Measurements from ENCODE around the gene PCDHGB7.
"Not testable (repeated sequence)": the region's sequence is repeated elsewhere in the genome, so short reads cannot be mapped to it uniquely, and the experiment has no call there.

The PCDHGB7 gene

DNA sequence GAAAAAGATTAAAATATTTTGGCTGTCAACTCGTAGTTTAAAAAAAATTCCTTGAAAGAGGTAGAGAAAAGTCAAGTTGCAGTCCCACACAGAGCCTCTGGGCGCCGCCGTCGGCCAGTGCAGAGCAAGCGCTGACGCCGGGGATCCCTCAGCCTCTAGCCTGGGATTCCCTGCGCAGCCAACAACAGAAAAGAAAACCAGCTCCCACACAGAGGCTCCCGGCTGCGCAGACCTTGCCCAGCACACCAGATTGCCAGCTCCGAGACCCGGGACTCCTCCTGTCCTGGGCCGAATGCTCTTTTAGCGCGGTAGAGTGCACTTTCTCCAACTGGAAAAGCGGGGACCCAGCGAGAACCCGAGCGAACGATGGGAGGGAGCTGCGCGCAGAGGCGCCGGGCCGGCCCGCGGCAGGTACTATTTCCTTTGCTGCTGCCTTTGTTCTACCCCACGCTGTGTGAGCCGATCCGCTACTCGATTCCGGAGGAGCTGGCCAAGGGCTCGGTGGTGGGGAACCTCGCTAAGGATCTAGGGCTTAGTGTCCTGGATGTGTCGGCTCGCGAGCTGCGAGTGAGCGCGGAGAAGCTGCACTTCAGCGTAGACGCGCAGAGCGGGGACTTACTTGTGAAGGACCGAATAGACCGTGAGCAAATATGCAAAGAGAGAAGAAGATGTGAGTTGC, at the start of gene PCDHGB7:
PCDHGB7 (plus strand) TSS at position 184 of the 679 bp plus-strand sequence; CDS start at position 367, 183 bp downstream.
- not testable (repeated sequence) for DNase-seq (ENCODE audit: low read depth in 2 of 2)

DNA sequence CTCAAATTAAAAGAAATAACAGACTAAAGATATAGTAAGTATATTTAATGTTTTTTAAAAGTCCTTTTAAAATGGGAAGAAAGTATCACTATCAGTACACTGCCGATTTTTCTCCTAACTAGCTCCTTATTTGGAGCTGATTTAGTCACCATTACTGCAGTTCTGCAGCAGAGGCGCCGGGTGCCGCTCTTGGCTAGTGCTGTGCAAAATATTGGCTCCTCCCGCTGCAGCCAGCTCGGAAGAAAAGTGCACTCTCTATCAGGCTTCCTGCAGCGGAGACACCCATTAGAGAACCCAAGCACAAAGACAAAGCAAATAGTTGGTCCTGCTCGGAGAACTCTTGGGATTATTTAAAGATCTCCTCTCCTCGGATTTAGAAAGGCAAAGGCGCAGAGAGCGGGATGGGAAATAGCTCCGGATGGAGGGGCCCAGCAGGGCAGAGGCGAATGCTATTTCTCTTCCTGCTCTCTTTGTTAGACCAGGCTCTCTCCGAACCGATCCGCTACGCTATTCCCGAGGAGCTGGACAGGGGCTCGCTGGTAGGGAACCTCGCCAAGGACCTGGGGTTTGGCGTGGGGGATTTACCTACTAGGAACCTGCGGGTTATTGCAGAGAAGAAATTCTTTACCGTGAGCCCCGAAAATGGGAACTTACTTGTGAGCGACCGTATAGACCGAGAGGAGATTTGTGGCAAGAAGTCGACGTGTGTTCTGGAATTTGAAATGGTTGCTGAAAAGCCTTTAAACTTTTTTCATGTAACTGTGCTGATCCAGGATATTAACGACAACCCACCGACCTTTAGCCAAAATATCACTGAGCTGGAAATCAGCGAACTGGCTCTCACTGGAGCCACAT, 47.3 kb upstream of the PCDHGB7 start, which contains the start of gene PCDHGB3:
PCDHGB3 (plus strand) TSS at position 249 of the 855 bp plus-strand sequence; CDS start at position 402, 153 bp downstream.
- no peak for DNase-seq (ENCODE audit: low read depth in 2 of 2)

DNA sequence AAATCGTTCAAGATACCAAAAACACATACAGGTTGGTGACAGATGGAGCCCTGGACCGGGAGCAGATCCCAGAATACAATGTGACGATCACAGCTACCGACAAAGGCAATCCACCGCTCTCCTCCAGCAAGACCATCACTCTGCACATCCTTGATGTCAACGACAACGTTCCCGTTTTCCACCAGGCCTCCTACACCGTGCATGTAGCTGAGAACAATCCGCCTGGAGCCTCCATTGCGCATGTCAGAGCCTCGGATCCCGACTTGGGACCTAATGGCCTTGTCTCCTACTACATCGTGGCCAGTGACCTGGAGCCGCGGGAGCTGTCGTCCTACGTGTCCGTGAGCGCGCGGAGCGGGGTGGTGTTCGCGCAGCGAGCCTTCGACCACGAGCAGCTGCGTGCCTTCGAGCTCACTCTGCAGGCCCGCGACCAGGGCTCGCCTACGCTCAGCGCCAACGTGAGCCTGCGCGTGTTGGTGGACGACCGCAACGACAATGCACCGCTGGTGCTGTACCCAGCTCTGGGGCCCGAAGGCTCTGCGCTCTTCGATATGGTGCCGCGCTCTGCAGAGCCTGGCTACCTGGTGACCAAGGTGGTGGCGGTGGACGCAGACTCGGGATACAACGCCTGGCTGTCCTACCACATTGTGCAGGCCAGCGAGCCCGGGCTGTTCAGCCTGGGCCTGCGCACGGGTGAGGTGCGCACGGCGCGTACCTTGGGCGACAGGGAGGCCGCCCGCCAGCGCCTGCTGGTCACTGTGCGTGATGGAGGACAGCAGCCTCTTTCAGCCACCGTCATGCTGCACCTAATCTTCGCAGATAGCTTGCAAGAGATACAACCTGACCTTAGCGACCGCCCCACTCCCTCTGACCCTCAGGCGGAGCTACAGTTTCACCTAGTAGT, 45.7 kb upstream of the PCDHGB7 start:
- DNase-seq (ENCODE audit: low read depth in 2 of 2), result no peak

DNA sequence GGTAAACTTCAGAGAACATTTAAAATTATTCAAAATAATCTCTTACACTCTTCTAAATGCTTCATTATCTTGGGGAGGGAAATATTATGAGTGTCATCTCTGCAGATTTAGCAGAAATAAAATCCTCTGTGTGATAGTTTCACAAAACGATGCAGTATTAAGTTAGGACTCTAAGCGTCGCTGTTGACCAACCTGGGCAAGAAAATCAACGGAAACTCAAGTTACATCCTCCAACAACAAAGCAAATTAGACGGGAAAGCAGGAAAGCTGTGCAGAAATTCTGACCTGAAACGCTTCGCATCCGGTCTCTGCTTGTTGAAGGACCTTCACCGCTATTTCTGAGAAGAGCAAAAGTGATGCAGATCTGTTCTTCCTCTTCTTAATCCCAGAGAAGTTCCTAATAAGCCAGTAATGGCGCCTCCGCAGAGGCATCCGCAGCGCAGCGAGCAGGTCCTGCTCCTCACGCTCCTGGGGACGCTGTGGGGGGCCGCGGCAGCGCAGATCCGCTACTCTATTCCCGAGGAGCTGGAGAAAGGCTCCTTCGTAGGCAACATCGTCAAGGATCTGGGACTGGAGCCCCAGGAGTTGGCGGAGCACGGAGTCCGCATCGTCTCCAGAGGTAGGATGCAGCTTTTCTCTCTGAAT, 43.7 kb upstream of the PCDHGB7 start, which contains the start of gene PCDHGA6:
PCDHGA6 (plus strand) TSS at position 219 of the 645 bp plus-strand sequence; CDS start at position 412, 193 bp downstream.
- DNase-seq (ENCODE audit: low read depth in 2 of 2), result no peak

DNA sequence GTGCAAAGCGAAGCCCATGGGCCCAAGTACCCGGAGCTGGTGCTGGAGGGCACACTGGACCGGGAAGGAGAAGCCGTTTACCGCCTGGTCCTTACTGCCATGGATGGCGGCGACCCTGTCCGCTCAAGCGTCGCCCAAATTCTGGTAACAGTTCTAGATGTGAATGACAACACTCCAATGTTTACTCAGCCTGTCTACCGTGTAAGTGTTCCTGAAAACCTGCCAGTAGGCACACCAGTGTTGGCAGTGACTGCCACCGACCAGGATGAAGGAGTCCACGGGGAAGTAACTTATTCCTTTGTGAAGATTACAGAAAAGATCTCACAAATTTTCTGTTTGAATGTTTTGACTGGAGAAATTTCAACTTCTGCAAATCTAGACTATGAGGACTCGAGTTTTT, 42.9 kb upstream of the PCDHGB7 start:
- DNase-seq (ENCODE audit: low read depth in 2 of 2), result no peak

DNA sequence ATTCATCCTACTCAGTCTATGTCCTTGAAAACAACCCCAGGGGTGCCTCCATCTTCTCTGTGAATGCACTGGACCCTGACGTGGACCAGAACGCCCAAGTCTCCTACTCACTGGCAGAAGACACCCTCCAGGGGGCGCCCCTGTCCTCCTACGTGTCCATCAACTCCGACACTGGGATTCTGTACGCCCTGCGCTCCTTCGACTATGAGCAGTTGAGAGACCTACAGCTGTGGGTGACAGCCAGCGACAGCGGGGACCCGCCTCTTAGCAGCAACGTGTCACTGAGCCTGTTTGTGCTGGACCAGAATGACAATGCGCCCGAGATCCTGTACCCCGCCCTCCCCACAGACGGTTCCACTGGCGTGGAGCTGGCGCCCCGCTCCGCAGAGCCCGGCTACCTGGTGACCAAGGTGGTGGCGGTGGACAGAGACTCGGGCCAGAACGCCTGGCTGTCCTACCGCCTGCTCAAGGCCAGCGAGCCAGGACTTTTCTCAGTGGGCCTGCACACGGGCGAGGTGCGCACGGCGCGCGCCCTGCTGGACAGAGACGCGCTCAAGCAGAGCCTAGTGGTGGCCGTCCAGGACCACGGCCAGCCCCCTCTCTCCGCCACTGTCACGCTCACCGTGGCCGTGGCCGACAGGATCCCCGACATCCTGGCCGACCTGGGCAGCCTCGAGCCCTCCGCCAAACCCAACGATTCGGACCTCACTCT, 41.9 kb upstream of the PCDHGB7 start:
- DNase-seq (ENCODE audit: low read depth in 2 of 2), result not testable (repeated sequence)

DNA sequence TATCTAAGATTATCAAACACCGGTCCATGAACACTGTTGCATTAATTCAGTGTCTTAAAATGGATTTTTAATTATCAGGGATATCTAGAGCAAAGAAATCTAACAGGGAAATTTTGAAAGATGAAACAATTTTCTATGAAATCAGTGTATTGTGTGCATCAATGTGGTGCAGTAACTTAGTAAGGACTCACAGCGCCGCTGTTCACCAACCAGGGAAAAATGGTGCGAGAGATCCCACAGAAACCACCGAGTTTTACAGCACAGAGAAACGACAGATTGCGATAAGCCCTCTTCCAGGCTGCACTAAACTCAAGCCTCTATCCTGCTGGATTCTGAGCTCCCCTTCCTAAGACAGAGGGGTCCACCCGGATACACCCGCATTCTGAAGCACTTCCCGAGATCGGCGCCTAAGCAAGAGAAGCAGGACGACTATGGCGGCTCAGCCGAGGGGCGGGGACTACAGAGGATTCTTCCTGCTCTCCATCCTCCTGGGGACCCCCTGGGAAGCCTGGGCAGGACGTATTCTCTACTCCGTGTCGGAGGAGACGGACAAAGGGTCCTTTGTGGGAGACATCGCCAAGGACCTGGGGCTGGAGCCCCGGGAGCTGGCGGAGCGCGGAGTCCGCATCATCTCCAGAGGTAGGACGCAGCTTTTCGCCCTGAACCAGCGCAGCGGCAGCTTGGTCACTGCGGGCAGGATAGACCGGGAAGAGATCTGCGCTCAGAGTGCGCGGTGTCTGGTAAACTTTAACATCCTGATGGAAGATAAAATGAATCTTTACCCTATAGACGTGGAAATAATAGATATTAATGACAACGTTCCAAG, 34.8 kb upstream of the PCDHGB7 start, which contains the start of gene PCDHGA7:
PCDHGA7 (plus strand) TSS at position 274 of the 826 bp plus-strand sequence; CDS start at position 432, 158 bp downstream.
- DNase-seq (ENCODE audit: low read depth in 2 of 2), result no peak

DNA sequence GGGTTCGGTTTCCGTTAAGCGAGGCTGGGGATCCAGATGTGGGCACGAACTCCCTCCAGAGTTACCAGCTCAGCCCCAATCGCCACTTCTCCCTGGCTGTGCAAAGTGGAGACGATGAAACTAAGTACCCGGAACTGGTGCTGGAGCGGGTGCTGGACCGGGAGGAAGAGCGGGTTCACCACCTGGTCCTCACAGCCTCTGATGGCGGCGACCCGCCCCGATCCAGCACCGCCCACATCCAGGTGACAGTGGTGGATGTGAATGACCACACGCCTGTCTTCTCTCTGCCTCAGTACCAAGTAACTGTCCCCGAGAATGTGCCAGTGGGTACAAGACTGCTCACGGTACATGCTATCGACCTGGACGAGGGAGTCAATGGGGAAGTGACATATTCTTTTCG, 34.1 kb upstream of the PCDHGB7 start:
- DNase-seq (ENCODE audit: low read depth in 2 of 2), result no peak

DNA sequence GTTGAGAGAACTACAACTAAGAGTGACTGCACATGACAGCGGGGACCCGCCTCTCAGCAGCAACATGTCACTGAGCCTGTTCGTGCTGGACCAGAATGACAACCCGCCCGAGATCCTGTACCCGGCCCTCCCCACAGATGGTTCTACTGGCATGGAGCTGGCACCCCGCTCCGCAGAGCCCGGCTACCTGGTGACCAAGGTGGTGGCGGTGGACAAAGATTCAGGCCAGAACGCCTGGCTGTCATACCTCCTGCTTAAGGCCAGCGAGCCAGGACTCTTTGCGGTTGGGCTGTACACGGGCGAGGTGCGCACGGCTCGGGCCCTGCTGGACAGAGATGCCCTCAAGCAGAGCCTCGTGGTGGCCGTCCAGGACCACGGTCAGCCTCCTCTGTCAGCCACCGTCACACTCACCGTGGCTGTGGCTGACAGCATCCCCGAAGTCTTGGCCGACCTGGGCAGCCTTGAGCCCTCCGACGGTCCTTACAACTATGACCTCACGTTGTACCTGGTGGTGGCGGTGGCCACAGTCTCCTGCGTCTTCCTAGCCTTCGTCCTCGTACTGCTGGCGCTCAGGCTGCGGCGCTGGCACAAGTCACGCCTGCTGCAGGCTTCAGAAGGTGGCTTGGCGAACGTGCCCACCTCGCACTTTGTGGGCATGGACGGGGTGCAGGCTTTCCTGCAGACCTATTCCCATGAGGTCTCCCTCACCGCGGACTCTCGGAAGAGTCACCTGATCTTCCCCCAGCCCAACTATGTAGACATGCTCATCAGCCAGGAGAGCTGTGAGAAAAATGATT, 32.8 kb upstream of the PCDHGB7 start:
- no peak for DNase-seq (ENCODE audit: low read depth in 2 of 2)

DNA sequence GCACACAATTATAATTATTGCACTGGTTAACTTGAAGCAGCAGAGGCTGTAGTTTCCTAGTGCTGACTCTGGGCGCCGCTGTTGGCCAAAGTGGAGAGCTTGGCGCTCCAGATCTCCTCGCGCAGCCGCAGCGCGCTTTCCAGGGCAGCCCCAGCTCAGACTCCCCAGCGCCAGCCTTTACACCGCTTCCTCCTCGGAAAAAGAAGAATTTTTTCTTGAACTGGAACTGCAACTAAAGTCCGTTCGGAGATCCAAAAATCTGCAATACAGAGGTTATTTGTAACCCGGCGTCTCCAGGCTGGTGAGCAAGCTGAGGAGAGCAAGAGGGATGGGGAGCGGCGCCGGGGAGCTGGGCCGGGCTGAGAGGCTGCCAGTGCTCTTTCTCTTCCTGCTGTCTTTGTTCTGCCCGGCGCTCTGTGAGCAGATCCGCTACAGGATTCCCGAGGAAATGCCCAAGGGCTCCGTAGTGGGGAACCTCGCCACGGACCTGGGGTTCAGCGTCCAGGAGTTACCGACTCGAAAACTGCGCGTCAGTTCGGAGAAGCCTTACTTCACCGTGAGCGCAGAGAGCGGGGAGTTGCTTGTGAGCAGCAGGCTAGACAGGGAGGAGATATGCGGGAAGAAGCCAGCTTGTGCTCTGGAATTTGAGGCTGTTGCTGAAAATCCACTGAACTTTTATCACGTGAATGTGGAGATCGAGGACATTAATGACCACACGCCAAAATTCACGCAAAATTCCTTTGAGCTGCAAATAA, 29.7 kb upstream of the PCDHGB7 start, which contains the start of gene PCDHGB4:
PCDHGB4 (plus strand) TSS at position 142 of the 755 bp plus-strand sequence; CDS start at position 329, 187 bp downstream.
- DNase-seq (ENCODE audit: low read depth in 2 of 2), result not testable (repeated sequence)

DNA sequence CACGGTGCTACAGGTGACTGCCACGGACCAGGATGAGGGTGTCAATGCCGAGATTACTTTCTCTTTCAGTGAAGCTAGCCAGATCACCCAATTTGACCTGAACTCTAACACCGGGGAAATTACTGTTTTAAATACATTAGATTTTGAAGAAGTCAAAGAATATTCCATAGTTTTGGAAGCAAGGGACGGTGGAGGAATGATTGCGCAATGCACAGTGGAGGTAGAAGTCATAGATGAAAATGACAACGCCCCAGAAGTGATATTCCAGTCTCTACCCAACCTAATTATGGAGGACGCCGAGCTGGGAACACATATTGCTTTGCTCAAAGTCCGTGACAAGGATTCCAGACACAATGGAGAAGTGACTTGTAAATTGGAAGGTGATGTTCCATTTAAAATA, 28.8 kb upstream of the PCDHGB7 start:
- DNase-seq (ENCODE audit: low read depth in 2 of 2), result no peak

DNA sequence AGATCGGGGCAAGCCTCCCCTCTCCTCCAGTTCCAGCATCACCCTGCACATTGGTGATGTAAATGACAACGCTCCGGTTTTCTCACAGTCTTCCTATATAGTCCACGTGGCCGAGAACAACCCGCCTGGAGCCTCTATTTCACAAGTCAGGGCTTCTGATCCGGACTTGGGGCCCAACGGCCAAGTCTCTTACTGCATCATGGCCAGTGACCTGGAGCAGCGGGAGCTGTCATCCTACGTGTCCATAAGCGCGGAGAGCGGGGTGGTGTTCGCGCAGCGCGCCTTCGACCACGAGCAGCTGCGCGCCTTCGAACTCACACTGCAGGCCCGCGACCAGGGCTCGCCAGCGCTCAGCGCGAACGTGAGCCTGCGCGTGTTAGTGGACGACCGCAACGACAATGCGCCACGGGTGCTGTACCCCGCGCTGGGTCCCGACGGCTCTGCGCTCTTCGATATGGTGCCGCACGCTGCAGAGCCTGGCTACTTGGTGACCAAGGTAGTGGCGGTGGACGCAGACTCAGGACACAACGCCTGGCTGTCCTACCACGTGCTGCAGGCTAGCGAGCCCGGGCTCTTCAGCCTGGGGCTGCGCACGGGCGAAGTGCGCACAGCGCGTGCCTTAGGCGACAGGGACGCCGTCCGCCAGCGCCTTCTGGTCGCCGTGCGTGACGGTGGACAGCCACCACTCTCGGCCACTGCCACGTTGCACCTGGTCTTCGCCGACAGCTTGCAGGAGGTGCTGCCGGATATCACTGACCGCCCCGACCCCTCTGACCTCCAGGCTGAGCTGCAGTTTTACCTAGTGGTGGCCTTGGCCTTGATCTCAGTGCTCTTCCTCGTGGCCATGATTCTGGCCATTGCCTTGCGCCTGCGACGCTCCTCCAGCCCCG, 28.1 kb upstream of the PCDHGB7 start:
- DNase-seq (ENCODE audit: low read depth in 2 of 2), result no peak

DNA sequence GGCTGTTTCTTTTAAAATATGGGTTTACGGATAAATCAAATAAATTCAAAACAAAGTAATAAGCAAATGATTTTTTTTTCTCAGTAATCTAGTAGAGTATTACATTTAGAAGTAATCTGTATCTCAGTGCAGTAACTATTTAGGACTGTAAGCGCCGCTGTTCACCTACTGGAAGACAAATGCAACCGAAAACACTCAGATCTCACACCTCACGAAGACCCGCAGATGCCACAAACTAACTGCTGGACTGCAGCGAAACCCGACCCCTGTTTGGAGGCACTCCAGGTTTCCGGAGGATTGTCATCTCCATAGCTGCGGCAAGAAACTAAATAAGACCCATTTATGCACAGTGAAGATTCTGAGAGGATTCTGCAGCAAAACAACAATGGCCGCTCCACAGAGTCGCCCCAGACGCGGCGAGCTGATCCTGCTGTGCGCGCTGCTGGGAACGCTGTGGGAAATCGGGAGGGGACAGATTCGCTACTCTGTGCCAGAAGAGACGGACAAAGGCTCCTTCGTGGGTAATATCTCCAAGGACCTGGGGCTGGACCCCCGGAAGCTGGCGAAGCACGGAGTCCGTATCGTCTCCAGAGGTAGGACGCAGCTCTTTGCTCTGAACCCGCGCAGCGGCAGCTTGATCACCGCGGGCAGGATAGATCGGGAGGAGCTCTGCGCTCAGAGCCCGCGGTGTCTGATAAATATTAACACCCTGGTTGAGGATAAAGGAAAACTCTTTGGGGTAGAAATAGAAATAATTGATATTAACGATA, 24.9 kb upstream of the PCDHGB7 start, which contains the start of gene PCDHGA8:
PCDHGA8 (plus strand) TSS at position 205 of the 770 bp plus-strand sequence; CDS start at position 386, 181 bp downstream.
- DNase-seq (ENCODE audit: low read depth in 2 of 2), result no peak

DNA sequence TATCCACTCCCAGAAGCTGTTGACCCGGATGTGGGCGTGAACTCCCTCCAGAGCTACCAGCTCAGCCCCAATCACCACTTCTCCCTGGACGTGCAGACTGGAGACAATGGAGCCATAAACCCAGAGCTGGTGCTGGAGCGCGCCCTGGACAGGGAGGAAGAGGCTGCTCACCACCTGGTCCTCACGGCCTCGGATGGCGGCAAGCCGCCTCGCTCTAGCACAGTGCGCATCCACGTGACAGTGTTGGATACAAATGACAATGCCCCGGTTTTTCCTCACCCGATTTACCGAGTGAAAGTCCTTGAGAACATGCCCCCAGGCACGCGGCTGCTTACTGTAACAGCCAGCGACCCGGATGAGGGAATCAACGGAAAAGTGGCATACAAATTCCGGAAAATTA, 24.2 kb upstream of the PCDHGB7 start:
- no peak for DNase-seq (ENCODE audit: low read depth in 2 of 2)

DNA sequence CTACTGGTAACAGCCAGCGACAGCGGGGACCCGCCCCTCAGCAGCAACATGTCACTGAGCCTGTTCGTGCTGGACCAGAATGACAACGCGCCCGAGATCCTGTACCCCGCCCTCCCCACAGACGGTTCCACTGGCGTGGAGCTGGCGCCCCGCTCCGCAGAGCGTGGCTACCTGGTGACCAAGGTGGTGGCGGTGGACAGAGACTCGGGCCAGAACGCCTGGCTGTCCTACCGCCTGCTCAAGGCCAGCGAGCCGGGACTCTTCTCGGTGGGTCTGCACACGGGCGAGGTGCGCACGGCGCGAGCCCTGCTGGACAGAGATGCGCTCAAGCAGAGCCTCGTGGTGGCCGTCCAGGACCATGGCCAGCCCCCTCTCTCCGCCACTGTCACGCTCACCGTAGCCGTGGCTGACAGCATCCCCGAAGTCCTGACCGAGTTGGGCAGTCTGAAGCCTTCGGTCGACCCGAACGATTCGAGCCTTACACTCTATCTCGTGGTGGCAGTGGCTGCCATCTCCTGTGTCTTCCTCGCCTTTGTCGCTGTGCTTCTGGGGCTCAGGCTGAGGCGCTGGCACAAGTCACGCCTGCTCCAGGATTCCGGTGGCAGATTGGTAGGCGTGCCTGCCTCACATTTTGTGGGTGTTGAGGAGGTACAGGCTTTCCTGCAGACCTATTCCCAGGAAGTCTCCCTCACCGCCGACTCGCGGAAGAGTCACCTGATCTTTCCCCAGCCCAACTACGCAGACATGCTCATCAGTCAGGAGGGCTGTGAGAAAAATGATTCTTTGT, 22.9 kb upstream of the PCDHGB7 start:
- not testable (repeated sequence) for DNase-seq (ENCODE audit: low read depth in 2 of 2)
